Lower leg skin (tissue), 3 donors: ENCODE results near the gene KIF3B.

Experiments used
- CTCF ChIP-seq, 3 donors: fragments of 450-650 bp; IDR thresholded peaks; one replicate each; pipeline ENCODE4 v1.5.1; 2016; ENCODE audit warnings: antibody characterized with exemption in 3 of 3, mild to moderate bottlenecking in 3 of 3, moderate library complexity in 2 of 3
- POLR2A ChIP-seq, 2 donors: fragments of 450-650 bp; IDR thresholded peaks; one replicate each; pipeline ENCODE4 v1.6.1; 2016 to 2017; ENCODE audit warnings: antibody characterized with exemption in 2 of 2, mild to moderate bottlenecking in 1 of 2, moderate library complexity in 1 of 2

GRCh38 chr20:32314768-32315167 is 37.3 kb downstream of the KIF3B start:
- TF ChIP-seq CTCF (IDR thresholded peaks at IDR 0.05), result no peak
- TF ChIP-seq POLR2A (IDR thresholded peaks at IDR 0.05), result no peak
